ENCODE measurements around the gene PLCB1.

DNA sequence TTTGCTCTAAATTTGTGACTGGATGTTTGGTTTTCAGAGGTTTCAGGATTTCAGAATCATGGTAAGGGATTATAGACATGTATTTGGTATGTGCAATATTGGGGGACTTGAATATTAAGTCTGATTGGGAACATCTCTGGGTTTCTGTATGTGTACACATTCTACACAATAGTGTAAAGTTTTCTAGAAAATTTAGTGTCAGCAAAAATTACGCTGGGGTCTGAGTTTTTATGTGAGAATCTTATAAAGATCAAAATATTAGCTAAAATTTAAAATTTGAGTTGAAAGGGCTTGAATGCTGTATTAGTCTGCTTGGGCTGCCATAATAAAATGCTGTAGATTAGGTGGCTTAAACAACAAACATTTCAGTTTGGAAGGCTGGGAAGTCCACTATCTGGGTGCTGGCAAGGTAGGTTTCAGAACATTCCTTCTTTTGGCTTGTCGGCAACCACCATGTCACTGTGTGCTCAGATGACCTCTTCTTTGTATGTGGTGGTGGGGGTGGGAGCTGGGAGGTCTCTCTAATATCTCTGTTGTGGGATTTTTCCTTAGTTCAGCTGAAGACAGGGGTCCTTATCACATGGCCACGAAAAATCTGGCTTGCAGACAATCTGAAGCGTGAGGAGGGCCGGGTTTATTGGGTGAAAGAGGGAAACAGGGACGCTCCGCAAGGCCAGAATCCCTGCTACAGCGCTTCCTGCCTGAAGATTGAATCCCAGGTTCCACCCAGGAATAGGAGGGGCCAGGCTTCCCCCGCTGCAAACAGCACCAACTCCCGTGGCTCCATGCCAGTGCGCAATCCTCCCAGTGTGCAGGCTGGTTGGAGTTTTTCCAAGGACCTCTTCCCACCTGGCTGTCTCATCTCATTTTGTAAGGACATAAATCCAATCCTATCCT is 299.7 kb downstream of the PLCB1 start:
- no peak for TF ChIP-seq CTCF (conservative IDR thresholded peaks at IDR 0.05)
- no peak for TF ChIP-seq EZH2 (IDR thresholded peaks at IDR 0.05; ENCODE audit: low read depth)

All from PC-9 (cell line).